Transverse colon (tissue), 4 donors: Measurements from ENCODE around the gene CDC14A. TPM values are rescaled to one million over a fixed set of nuclear protein-coding genes. Genes with fewer than 3 reads are reported as not detected.

Source experiments
- DNase-seq: peaks from one replicate; pipeline ENCODE4 v3.0.0-alpha.2; 2019
- H3K27ac ChIP-seq, 4 donors: fragments of 200-600 bp; sonication (generic); 2 replicates each; pipeline ENCODE4 v1.5.1; 2016 to 2018; ENCODE audit warnings: inconsistent platforms in 4 of 4
- H3K27me3 ChIP-seq: fragments of 200-600 bp; sonication (generic); 2 replicates; pipeline ENCODE4 v1.5.1; 2017; ENCODE audit warnings: inconsistent platforms
- H3K36me3 ChIP-seq, 4 donors: fragments of 200-600 bp; sonication (generic); 2 replicates each; pipeline ENCODE4 v1.5.1; 2017 to 2019; ENCODE audit warnings: inconsistent platforms in 4 of 4
- H3K4me1 ChIP-seq, 4 donors: fragments of 200-600 bp; sonication (generic); 2 replicates each; pipeline ENCODE4 v1.5.1; 2017 to 2020; ENCODE audit warnings: inconsistent platforms in 4 of 4
- H3K4me3 ChIP-seq, 4 donors: fragments of 200-600 bp; sonication (generic); 1 replicate in 1 of 4; 2 replicates in 3 of 4; pipeline versions ENCODE4 v1.5.1 to v1.6.1; 2017 to 2019; ENCODE audit warnings: inconsistent platforms in 4 of 4
- H3K9me3 ChIP-seq, 2 donors: fragments of 200-600 bp; sonication (generic); 2 replicates each; pipeline ENCODE4 v1.5.1; 2017 to 2019; ENCODE audit warnings: inconsistent platforms in 2 of 2
- EP300 ChIP-seq: sonication (generic); formaldehyde crosslinking; IDR thresholded peaks from one replicate; pipeline ENCODE4 v1.6.1; 2017; ENCODE audit warnings: antibody characterized with exemption, low read depth
- POLR2A ChIP-seq: fragments of 450-650 bp; IDR thresholded peaks from one replicate; pipeline ENCODE4 v1.6.1; 2016; ENCODE audit warnings: antibody characterized with exemption, mild to moderate bottlenecking, moderate library complexity
- POLR2AphosphoS5 ChIP-seq, 3 donors: sonication (generic); formaldehyde crosslinking; IDR thresholded peaks; one replicate each; pipeline ENCODE4 v1.6.1; 2016; ENCODE audit warnings: antibody characterized with exemption in 3 of 3
- WGBS, 2 donors: methylation state at CpG; one replicate each; pipeline ENCODE4 v1.1.5; 2018; ENCODE audit warnings: low coverage in 1 of 2; 5-methylcytosine and 5-hydroxymethylcytosine counted together
- in situ Hi-C, 4 donors: fragments of 200-750 bp; cut with MboI; loops; one replicate each; pipeline versions ENCODE4 v1.15.0 to v1.15.1; 2017; ENCODE audit warnings: low sequenced_read_pairs in 3 of 4, low pct_ligation_motif_present in 1 of 4, low pct_unique_long_range_greater_than_20kb in 1 of 4
- intact Hi-C: fragments of 100-400 bp; cut with DNase I; formaldehyde crosslinking; loops from one replicate; pipeline ENCODE4 v1.15.1; 2023; ENCODE audit warnings: low total_unique reads
- total RNA-seq, 4 donors: library from RNA; depleted of rRNA; stranded (reverse); fragments of >200 nt; gene quantifications; one replicate each; pipeline ENCODE4 v1.1.0, GENCODE V29; 2016
- TF ChIP-seq, protein P1 (sequence below), 5 experiments: fragments of 200-600 bp in 3 of 5; fragments of 450-650 bp in 2 of 5; sonication (generic) in 3 of 5; IDR thresholded peaks; 1 replicate in 2 of 5; 2 replicates in 3 of 5; pipeline ENCODE4 v1.5.1; 2016 to 2017; ENCODE audit warnings: antibody characterized with exemption in 5 of 5, inconsistent platforms in 3 of 5, mild to moderate bottlenecking in 2 of 5, moderate library complexity in 1 of 5

The CDC14A gene
- total RNA-seq, 4 donors from 2014 or later = 8.0 to 68.6 (median 48.5) TPM

DNA sequence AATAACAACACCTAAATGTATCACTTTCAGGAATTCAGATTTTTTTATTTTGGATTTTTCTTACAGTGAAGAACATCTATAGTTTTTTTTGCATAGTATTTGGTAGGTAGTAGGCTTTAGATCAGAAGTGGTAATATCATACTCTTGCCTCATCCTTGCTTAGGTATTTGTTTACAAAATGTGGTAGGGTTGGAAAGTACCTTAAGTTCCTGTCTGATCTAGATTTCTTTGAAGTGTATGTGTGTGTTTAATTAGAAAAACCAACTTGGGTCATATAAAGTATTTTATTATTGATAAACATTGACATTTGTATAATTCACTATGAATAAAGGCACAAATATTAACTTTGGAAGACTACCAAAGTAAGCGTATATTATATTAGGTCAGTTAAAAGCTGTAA, 100.3 kb downstream of the CDC14A start:
- in situ Hi-C loops (loop anchor here (10.0 to 25.0 kb wide), 6 partner anchors 165 to 640 kb away; partner anchors contain the start of genes EXTL2 (in 1 of the 4), SASS6 (in 1 of the 4), SLC30A7 (in 1 of the 4) and TRMT13 (in 1 of the 4)), intact Hi-C loops (no loop called here)
- Histone ChIP-seq H3K27me3 (no peaks in the 10 kb centered on the region), H3K4me3 (no peak overlapping the region), H3K27ac (peak overlapping the region in 1 of 4 donors; percentile 25), H3K4me1 (peaks cover 0 to 15% (median 0%) of the 10 kb centered on the region in 4 donors), H3K36me3 (no peaks in the 10 kb centered on the region), H3K9me3 (no peaks in the 10 kb centered on the region)
- 29 to 50% methylated on average over 1 of the region's 1 CpG for WGBS, 2 donors
- TF ChIP-seq POLR2AphosphoS5 (IDR thresholded peaks at IDR 0.05) = no peak
- no peak for TF ChIP-seq POLR2A
- TF ChIP-seq, protein P1, sequence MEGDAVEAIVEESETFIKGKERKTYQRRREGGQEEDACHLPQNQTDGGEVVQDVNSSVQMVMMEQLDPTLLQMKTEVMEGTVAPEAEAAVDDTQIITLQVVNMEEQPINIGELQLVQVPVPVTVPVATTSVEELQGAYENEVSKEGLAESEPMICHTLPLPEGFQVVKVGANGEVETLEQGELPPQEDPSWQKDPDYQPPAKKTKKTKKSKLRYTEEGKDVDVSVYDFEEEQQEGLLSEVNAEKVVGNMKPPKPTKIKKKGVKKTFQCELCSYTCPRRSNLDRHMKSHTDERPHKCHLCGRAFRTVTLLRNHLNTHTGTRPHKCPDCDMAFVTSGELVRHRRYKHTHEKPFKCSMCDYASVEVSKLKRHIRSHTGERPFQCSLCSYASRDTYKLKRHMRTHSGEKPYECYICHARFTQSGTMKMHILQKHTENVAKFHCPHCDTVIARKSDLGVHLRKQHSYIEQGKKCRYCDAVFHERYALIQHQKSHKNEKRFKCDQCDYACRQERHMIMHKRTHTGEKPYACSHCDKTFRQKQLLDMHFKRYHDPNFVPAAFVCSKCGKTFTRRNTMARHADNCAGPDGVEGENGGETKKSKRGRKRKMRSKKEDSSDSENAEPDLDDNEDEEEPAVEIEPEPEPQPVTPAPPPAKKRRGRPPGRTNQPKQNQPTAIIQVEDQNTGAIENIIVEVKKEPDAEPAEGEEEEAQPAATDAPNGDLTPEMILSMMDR (IDR thresholded peaks at IDR 0.05) = no peak
- no peak for TF ChIP-seq EP300
- no peak for DNase-seq

GRCh38 chr1:100455478-100456072, 103.3 kb downstream of the CDC14A start:
- in situ Hi-C loops = loop anchor here (10.0 to 25.0 kb wide), 6 partner anchors 168 to 643 kb away; partner anchors contain the start of genes EXTL2 (in 1 of the 4), SASS6 (in 1 of the 4), SLC30A7 (in 1 of the 4) and TRMT13 (in 1 of the 4)
- DNase-seq = no peak
- Histone ChIP-seq H3K36me3 (no peaks in the 10 kb centered on the region), H3K4me1 (peaks cover 0 to 19% (median 0%) of the 10 kb centered on the region in 4 donors), H3K4me3 (no peak overlapping the region), H3K9me3 (no peaks in the 10 kb centered on the region), H3K27me3 (no peaks in the 10 kb centered on the region), H3K27ac (no peak overlapping the region)
- no peak for TF ChIP-seq EP300
- TF ChIP-seq, protein P1 (IDR thresholded peaks at IDR 0.05) = peak; percentile 28 to 63 (median 53)
- intact Hi-C loops = no loop called here

GRCh38 chr1:100456880-100457279, 104.6 kb downstream of the CDC14A start:
- Histone ChIP-seq H3K4me3 (no peak overlapping the region), H3K27me3 (no peaks in the 10 kb centered on the region), H3K27ac (no peak overlapping the region), H3K9me3 (no peaks in the 10 kb centered on the region), H3K4me1 (peaks cover 0 to 19% (median 0%) of the 10 kb centered on the region in 4 donors), H3K36me3 (no peaks in the 10 kb centered on the region)
- 79 to 94% methylated on average over 2 of the region's 2 CpGs for WGBS, 2 donors
- intact Hi-C loops = no loop called here
- in situ Hi-C loops = loop anchor here (10.0 to 25.0 kb wide), 6 partner anchors 170 to 645 kb away; partner anchors contain the start of genes EXTL2 (in 1 of the 4), SASS6 (in 1 of the 4), SLC30A7 (in 1 of the 4) and TRMT13 (in 1 of the 4)
- TF ChIP-seq, protein P1 (IDR thresholded peaks at IDR 0.05) = no peak
- TF ChIP-seq POLR2AphosphoS5 (IDR thresholded peaks at IDR 0.05) (no peak), EP300 (no peak)
- DNase-seq = no peak

DNA sequence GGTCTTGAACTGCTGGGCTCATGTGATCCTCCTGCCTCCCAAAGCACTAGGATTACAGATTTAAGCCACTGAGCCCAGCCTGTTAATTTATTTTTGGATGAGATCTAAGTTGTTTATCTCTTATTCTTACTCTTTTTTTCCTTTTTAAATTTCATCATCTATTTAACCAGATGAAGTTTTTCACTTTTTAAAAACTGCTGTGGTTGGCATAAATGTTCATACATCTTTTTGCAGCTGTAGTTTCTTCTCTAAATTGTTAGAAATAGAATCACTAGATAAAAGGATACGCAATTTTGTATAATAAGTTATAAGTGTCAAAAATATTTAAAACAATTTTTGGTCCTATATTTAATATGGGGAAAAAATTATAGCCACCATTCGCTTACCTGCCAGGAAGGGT, 105.4 kb downstream of the CDC14A start:
- TF ChIP-seq, protein P1 (IDR thresholded peaks at IDR 0.05) = no peak
- no peak for TF ChIP-seq POLR2AphosphoS5 (IDR thresholded peaks at IDR 0.05)
- no peak for TF ChIP-seq EP300
- TF ChIP-seq POLR2A = no peak
- WGBS, 2 donors = 89 to 94% methylated on average over 2 of the region's 2 CpGs
- H3K27ac ChIP-seq = no peak overlapping the region
- no peaks in the 10 kb centered on the region for H3K27me3 ChIP-seq
- intact Hi-C loops = no loop called here
- H3K4me1 ChIP-seq = peaks cover 0 to 21% (median 2%) of the 10 kb centered on the region in 4 donors
- no peaks in the 10 kb centered on the region for H3K36me3 ChIP-seq
- DNase-seq = no peak
- in situ Hi-C loops = loop anchor here (10.0 to 25.0 kb wide), 6 partner anchors 170 to 645 kb away; partner anchors contain the start of genes EXTL2 (in 1 of the 4), SASS6 (in 1 of the 4), SLC30A7 (in 1 of the 4) and TRMT13 (in 1 of the 4)
- H3K9me3 ChIP-seq = no peaks in the 10 kb centered on the region
- H3K4me3 ChIP-seq = no peak overlapping the region
